Gastrocnemius medialis (tissue), 4 donors: ENCODE results near the gene SLC6A18. TPM values are rescaled to one million over a fixed set of nuclear protein-coding genes. Genes with fewer than 3 reads are reported as not detected.

ENCODE experiments used
- ATAC-seq, 2 donors: fragments of 150-250 bp; one replicate each; pipeline ENCODE4 v1.9.1; 2016
- DNase-seq, 2 donors: peaks; one replicate each; pipeline ENCODE4 v3.0.0-alpha.2; 2019
- H3K27ac ChIP-seq, 4 donors: fragments of 200-600 bp; sonication (generic); 1 replicate in 1 of 4; 2 replicates in 3 of 4; pipeline ENCODE4 v1.5.1; 2016 to 2018; ENCODE audit warnings: mild to moderate bottlenecking in 2 of 4, moderate library complexity in 1 of 4
- H3K27me3 ChIP-seq, 3 donors: fragments of 200-600 bp; sonication (generic) in 2 of 3; 1 replicate in 1 of 3; 2 replicates in 2 of 3; pipeline versions ENCODE4 v1.5.1 to v1.6.0; 2016 to 2019; ENCODE audit warnings: mild to moderate bottlenecking in 1 of 3, moderate library complexity in 1 of 3
- H3K36me3 ChIP-seq, 2 donors: fragments of 200-600 bp; sonication (generic) in 1 of 2; one replicate each; pipeline ENCODE4 v1.5.1; 2017 to 2018
- H3K4me1 ChIP-seq, 2 donors: fragments of 200-600 bp; sonication (generic) in 1 of 2; one replicate each; pipeline ENCODE4 v1.5.1; 2016 to 2017; ENCODE audit warnings: mild to moderate bottlenecking in 2 of 2
- H3K4me3 ChIP-seq, 4 donors: fragments of 200-600 bp; sonication (generic) in 3 of 4; 1 replicate in 1 of 4; 2 replicates in 3 of 4; pipeline ENCODE4 v1.5.1; 2016 to 2019; ENCODE audit warnings: mild to moderate bottlenecking in 2 of 4
- H3K9me3 ChIP-seq, 3 donors: fragments of 200-600 bp; sonication (generic) in 2 of 3; 1 replicate in 1 of 3; 2 replicates in 2 of 3; pipeline ENCODE4 v1.5.1; 2016 to 2019
- POLR2A ChIP-seq, 2 donors: fragments of 450-650 bp; IDR thresholded peaks; one replicate each; pipeline ENCODE4 v1.6.1; 2017; ENCODE audit warnings: antibody characterized with exemption in 2 of 2, mild to moderate bottlenecking in 2 of 2, moderate library complexity in 2 of 2
- in situ Hi-C, 4 donors: fragments of 200-750 bp; cut with MboI; loops; one replicate each; pipeline versions ENCODE4 v1.15.0 to v1.8.0; 2017; ENCODE audit warnings: low sequenced_read_pairs in 4 of 4
- intact Hi-C: fragments of 100-400 bp; cut with DNase I; formaldehyde crosslinking; loops from one replicate; pipeline ENCODE4 v1.15.1; 2023; ENCODE audit warnings: low total_unique reads
- total RNA-seq, 4 donors: library from RNA; depleted of rRNA; stranded (reverse); fragments of >200 nt; gene quantifications; one replicate each; pipeline versions ENCODE4 v1.1.0 to v1.2.3, GENCODE V29; 2016
- TF ChIP-seq, protein P1 (sequence below), 5 experiments: fragments of 450-650 bp in 3 of 5; fragments of 200-600 bp in 2 of 5; sonication (generic) in 2 of 5; IDR thresholded peaks in 4 of 5; conservative IDR thresholded peaks in 1 of 5; 1 replicate in 4 of 5; 2 replicates in 1 of 5; pipeline ENCODE4 v1.5.1; 2016 to 2019; ENCODE audit warnings: antibody characterized with exemption in 5 of 5, mild to moderate bottlenecking in 3 of 5, moderate library complexity in 3 of 5

Gene SLC6A18
- total RNA-seq, 4 donors from 2014 or later: not detected

DNA sequence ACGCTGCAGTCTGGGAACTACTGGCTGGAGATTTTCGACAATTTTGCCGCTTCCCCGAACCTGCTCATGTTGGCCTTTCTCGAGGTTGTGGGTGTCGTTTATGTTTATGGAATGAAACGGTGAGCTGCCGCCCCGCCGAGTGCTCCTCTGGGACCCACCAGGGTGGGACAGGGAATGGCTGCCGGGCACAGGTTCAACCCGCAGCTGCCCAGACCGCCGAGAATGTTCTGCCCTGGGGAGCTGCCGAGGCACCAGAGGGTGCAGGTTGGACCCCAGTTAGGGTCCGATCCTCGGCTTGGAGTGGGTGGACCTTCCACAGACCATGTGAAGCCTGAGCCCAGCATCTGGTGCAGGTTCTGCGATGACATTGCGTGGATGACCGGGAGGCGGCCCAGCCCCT is 19.1 kb downstream of the SLC6A18 start:
- Histone ChIP-seq H3K4me3 (no peak overlapping the region), H3K9me3 (no peaks in the 10 kb centered on the region), H3K36me3 (no peaks in the 10 kb centered on the region), H3K27ac (no peak overlapping the region), H3K27me3 (peaks cover 18 to 46% (median 24%) of the 10 kb centered on the region in 3 donors), H3K4me1 (no peaks in the 10 kb centered on the region)
- no peak for ATAC-seq
- intact Hi-C loops: no loop called here
- in situ Hi-C loops: no loop called here
- no peak for DNase-seq
- no peak for TF ChIP-seq POLR2A (IDR thresholded peaks at IDR 0.05)
- TF ChIP-seq, protein P1, sequence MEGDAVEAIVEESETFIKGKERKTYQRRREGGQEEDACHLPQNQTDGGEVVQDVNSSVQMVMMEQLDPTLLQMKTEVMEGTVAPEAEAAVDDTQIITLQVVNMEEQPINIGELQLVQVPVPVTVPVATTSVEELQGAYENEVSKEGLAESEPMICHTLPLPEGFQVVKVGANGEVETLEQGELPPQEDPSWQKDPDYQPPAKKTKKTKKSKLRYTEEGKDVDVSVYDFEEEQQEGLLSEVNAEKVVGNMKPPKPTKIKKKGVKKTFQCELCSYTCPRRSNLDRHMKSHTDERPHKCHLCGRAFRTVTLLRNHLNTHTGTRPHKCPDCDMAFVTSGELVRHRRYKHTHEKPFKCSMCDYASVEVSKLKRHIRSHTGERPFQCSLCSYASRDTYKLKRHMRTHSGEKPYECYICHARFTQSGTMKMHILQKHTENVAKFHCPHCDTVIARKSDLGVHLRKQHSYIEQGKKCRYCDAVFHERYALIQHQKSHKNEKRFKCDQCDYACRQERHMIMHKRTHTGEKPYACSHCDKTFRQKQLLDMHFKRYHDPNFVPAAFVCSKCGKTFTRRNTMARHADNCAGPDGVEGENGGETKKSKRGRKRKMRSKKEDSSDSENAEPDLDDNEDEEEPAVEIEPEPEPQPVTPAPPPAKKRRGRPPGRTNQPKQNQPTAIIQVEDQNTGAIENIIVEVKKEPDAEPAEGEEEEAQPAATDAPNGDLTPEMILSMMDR (IDR thresholded peaks at IDR 0.05 in 4 of 5, conservative IDR thresholded peaks at IDR 0.05 in 1 of 5): no peak

DNA sequence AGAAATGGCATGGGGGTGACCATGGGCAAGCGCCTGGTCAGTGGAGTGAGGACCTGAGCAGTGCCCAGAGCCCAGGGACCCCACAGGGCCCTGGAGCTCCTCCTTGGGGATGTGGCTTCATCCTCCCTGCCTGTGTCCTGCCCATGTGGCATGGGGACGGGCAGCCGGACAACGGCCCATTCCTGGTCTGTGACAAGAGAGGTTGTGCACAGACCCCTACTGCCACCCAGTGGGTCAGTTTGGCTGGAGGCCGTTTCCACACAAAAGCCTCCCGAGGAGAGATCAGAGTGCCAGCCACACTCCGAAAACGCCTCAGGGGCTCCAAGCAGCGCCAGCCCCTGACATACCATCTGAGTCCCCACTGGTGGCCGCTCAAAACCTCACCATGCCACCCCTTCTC is 19.8 kb downstream of the SLC6A18 start:
- TF ChIP-seq, protein P1 (IDR thresholded peaks at IDR 0.05 in 4 of 5, conservative IDR thresholded peaks at IDR 0.05 in 1 of 5): no peak
- TF ChIP-seq POLR2A (IDR thresholded peaks at IDR 0.05): no peak
- Histone ChIP-seq H3K27me3 (peaks cover 18 to 46% (median 24%) of the 10 kb centered on the region in 3 donors), H3K4me3 (no peak overlapping the region), H3K36me3 (no peaks in the 10 kb centered on the region), H3K9me3 (no peaks in the 10 kb centered on the region), H3K4me1 (no peaks in the 10 kb centered on the region), H3K27ac (no peak overlapping the region)
- intact Hi-C loops: no loop called here
- DNase-seq (no peak), ATAC-seq (no peak)
- in situ Hi-C loops: no loop called here

DNA sequence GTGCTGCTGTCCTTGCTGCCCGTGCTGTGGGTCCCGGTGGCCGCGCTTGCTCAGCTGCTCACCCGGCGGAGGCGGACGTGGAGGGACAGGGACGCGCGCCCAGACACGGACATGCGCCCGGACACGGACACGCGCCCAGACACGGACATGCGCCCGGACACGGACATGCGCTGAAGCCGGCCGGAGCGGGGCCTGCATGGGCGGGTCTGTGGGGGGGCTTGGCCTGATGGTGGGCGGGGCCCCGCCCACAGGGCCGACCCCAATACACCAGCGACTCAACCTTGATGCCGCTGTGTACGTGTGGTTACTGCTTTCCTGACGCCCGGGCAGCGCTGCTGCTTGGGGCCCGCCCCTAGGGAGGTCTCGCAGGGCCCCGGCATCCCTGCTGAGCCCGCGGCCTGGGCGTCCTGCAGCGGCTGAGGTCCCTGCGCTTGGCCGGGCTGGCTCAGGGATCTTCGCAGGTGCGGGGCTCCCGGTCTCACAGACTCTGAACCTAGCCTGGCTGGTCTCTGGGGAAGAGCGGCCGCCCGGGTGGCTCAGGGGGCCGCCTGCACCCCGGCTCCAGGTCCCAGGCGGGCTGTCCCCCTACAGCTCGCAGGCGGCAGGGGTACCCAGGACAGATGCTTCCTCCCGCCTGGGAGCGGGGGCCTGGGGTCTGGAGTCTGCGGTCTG is 20.9 kb downstream of the SLC6A18 start:
- H3K27ac ChIP-seq: no peak overlapping the region
- H3K36me3 ChIP-seq: no peaks in the 10 kb centered on the region
- H3K4me3 ChIP-seq: no peak overlapping the region
- H3K9me3 ChIP-seq: no peaks in the 10 kb centered on the region
- ATAC-seq (no peak), DNase-seq (no peak)
- intact Hi-C loops: no loop called here
- H3K4me1 ChIP-seq: no peaks in the 10 kb centered on the region
- in situ Hi-C loops: no loop called here
- peaks cover 18 to 46% (median 24%) of the 10 kb centered on the region in 3 donors for H3K27me3 ChIP-seq
- TF ChIP-seq, protein P1 (IDR thresholded peaks at IDR 0.05 in 4 of 5, conservative IDR thresholded peaks at IDR 0.05 in 1 of 5): no peak
- TF ChIP-seq POLR2A (IDR thresholded peaks at IDR 0.05): no peak

DNA sequence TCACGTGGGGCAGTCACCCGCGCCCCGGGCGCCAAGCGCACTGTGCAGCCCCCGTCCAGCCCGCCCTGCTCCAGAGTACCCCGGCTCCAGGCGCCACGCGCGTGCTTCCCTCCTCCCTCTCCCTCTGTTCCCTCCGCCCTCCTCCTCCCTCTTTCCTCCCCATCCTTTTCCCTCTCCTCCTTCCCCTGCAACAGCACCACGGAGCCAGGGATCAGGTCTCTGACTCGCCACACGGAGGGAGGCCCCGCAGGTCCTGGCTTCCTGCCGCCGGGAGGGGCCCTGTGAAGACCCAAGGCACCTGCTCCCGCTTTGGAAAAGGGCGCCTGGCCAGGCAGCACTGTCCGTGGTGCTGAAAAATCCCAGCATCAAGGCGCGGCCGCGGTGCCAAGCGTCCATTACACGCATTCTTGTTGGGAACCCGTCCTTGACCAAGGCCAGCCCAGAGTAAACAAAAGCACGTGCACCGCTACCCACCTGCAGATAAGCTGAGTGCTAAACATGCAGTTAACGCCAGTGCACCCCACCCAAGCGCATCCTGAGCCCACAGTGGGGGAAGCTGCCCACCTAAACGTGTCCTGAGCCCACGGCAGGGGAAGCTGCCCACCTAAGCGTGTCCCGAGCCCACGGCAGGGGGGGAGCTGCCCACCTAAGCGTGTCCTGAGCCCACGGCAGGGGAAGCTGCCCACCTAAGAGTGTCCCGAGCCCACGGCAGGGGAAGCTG is 21.7 kb downstream of the SLC6A18 start:
- Histone ChIP-seq H3K4me1 (no peaks in the 10 kb centered on the region), H3K27ac (no peak overlapping the region), H3K27me3 (peaks cover 18 to 52% (median 24%) of the 10 kb centered on the region in 3 donors), H3K36me3 (no peaks in the 10 kb centered on the region), H3K4me3 (no peak overlapping the region), H3K9me3 (no peaks in the 10 kb centered on the region)
- ATAC-seq (no peak), DNase-seq (no peak)
- intact Hi-C loops: no loop called here
- in situ Hi-C loops: no loop called here
- TF ChIP-seq, protein P1 (IDR thresholded peaks at IDR 0.05 in 4 of 5, conservative IDR thresholded peaks at IDR 0.05 in 1 of 5): no peak
- no peak for TF ChIP-seq POLR2A (IDR thresholded peaks at IDR 0.05)
